HEK293 (cell line): ENCODE data around the gene DCAF6.

Source experiments
- CTCF ChIA-PET: fragments of 350-600 bp; formaldehyde crosslinking; extraction: SDS; loops from one replicate; lab custom pipeline; 2021; ENCODE audit warnings: antibody characterized with exemption; lab: Yijun Ruan, JAX
- POLR2A ChIA-PET: fragments of 300-600 bp; formaldehyde crosslinking; extraction: SDS; loops from one replicate; lab custom pipeline; 2020; ENCODE audit warnings: antibody characterized with exemption, inconsistent platforms; lab: Yijun Ruan, JAX
- H3K27ac ChIP-seq: fragments of 200-500 bp; sonication (Bioruptor generic); 2 replicates; pipeline ENCODE4 v1.5.1; 2014; ENCODE audit warnings: low read depth, low read length, control low read depth, inconsistent platforms; ENCODE audit errors: extremely low read depth
- H3K36me3 ChIP-seq, 2 experiments: fragments of 200-500 bp in 1 of 2; sonication (Bioruptor generic) in 1 of 2; 1 replicate in 1 of 2; 2 replicates in 1 of 2; pipeline ENCODE4 v1.5.1; 2014 to 2017; ENCODE audit warnings: inconsistent platforms in 2 of 2, low read length in 2 of 2; ENCODE audit not compliant: control insufficient read depth in 2 of 2, insufficient read depth in 1 of 2
- H3K4me1 ChIP-seq: fragments of 200-500 bp; sonication (Bioruptor generic); 2 replicates; pipeline ENCODE4 v1.5.1; 2014; ENCODE audit warnings: mild to moderate bottlenecking, low read length, inconsistent platforms; ENCODE audit not compliant: control insufficient read depth, insufficient read depth
- H3K4me3 ChIP-seq: 2 replicates; pipeline ENCODE4 v1.5.1; 2011; ENCODE audit warnings: low read depth, mild to moderate bottlenecking, control low read depth, low read length, moderate library complexity
- H3K9me3 ChIP-seq: fragments of 200-500 bp; sonication (Bioruptor generic); 2 replicates; pipeline ENCODE4 v1.5.1; 2014; ENCODE audit warnings: low read depth, low read length, inconsistent platforms; ENCODE audit not compliant: control insufficient read depth, insufficient read depth
- HOXD13 ChIP-seq: sonication (generic); formaldehyde crosslinking; IDR thresholded peaks from 2 replicates; pipeline ENCODE4 v1.8.0; 2022; ENCODE audit warnings: missing genetic modification reagents, borderline replicate concordance
- INSM2 ChIP-seq: fragments of 450-650 bp; formaldehyde crosslinking; IDR thresholded peaks from 2 replicates; pipeline ENCODE4 v1.5.1; 2016; ENCODE audit warnings: missing biosample characterization, missing genetic modification characterization
- OVOL3 ChIP-seq: fragments of 450-650 bp; formaldehyde crosslinking; IDR thresholded peaks from 2 replicates; pipeline ENCODE4 v1.5.1; 2016; ENCODE audit warnings: missing biosample characterization, missing genetic modification characterization
- ZBTB20 ChIP-seq: fragments of 450-650 bp; formaldehyde crosslinking; IDR thresholded peaks from 2 replicates; pipeline ENCODE4 v1.5.1; 2016; ENCODE audit warnings: missing biosample characterization, missing genetic modification characterization
- ZNF10 ChIP-seq: fragments of 450-650 bp; formaldehyde crosslinking; IDR thresholded peaks from 2 replicates; pipeline ENCODE4 v1.5.1; 2017; ENCODE audit warnings: missing biosample characterization, missing genetic modification characterization
- ZNF114 ChIP-seq: fragments of 450-650 bp; formaldehyde crosslinking; IDR thresholded peaks from 2 replicates; pipeline ENCODE4 v1.5.0; 2017; ENCODE audit warnings: missing biosample characterization, missing genetic modification characterization
- ZNF140 ChIP-seq: fragments of 450-650 bp; formaldehyde crosslinking; IDR thresholded peaks from 2 replicates; pipeline ENCODE4 v1.5.1; 2016; ENCODE audit warnings: missing biosample characterization, missing genetic modification characterization
- ZNF146 ChIP-seq: fragments of 450-650 bp; formaldehyde crosslinking; IDR thresholded peaks from 2 replicates; pipeline ENCODE4 v1.5.1; 2016; ENCODE audit warnings: missing biosample characterization, missing genetic modification characterization
- ZNF221 ChIP-seq: fragments of 450-650 bp; formaldehyde crosslinking; IDR thresholded peaks from 2 replicates; pipeline ENCODE4 v1.5.1; 2017; ENCODE audit warnings: missing biosample characterization, missing genetic modification characterization, borderline replicate concordance
- ZNF239 ChIP-seq: fragments of 450-650 bp; formaldehyde crosslinking; IDR thresholded peaks from 2 replicates; pipeline ENCODE4 v1.5.1; 2016; ENCODE audit warnings: missing biosample characterization, missing genetic modification characterization
- ZNF274 ChIP-seq, 2 experiments: fragments of 200-500 bp in 1 of 2; fragments of 450-650 bp in 1 of 2; sonication (Bioruptor generic) in 1 of 2; formaldehyde crosslinking in 1 of 2; IDR thresholded peaks; 2 replicates each; pipeline versions ENCODE4 v1.5.1 to v1.6.1; 2014 to 2016; ENCODE audit warnings: borderline replicate concordance in 1 of 2, inconsistent platforms in 1 of 2, low read length in 1 of 2, missing biosample characterization in 1 of 2, missing genetic modification characterization in 1 of 2
- ZNF394 ChIP-seq: fragments of 450-650 bp; formaldehyde crosslinking; IDR thresholded peaks from 2 replicates; pipeline ENCODE4 v1.5.1; 2016; ENCODE audit warnings: missing biosample characterization, missing genetic modification characterization, mild to moderate bottlenecking, moderate library complexity, borderline replicate concordance
- ZNF398 ChIP-seq: fragments of 450-650 bp; formaldehyde crosslinking; IDR thresholded peaks from 2 replicates; pipeline ENCODE4 v1.5.1; 2017; ENCODE audit warnings: missing biosample characterization, missing genetic modification characterization
- ZNF501 ChIP-seq: fragments of 450-650 bp; formaldehyde crosslinking; IDR thresholded peaks from 2 replicates; pipeline ENCODE4 v1.5.1; 2016; ENCODE audit warnings: missing biosample characterization, missing genetic modification characterization
- ZNF514 ChIP-seq: fragments of 450-650 bp; formaldehyde crosslinking; IDR thresholded peaks from 2 replicates; pipeline ENCODE4 v1.5.1; 2016; ENCODE audit warnings: missing biosample characterization, missing genetic modification characterization
- ZNF548 ChIP-seq: fragments of 450-650 bp; formaldehyde crosslinking; IDR thresholded peaks from 2 replicates; pipeline ENCODE4 v1.5.1; 2016; ENCODE audit warnings: missing biosample characterization, missing genetic modification characterization
- ZNF558 ChIP-seq: fragments of 450-650 bp; formaldehyde crosslinking; IDR thresholded peaks from 2 replicates; pipeline ENCODE4 v1.5.1; 2016; ENCODE audit warnings: missing biosample characterization, missing genetic modification characterization
- ZNF560 ChIP-seq: fragments of 450-650 bp; formaldehyde crosslinking; IDR thresholded peaks from 2 replicates; pipeline ENCODE4 v1.5.1; 2017; ENCODE audit warnings: missing biosample characterization, missing genetic modification characterization, borderline replicate concordance
- ZNF571 ChIP-seq: fragments of 450-650 bp; formaldehyde crosslinking; IDR thresholded peaks from 2 replicates; pipeline ENCODE4 v1.5.0; 2017; ENCODE audit warnings: missing biosample characterization, missing genetic modification characterization
- ZNF654 ChIP-seq: fragments of 450-650 bp; formaldehyde crosslinking; IDR thresholded peaks from 2 replicates; pipeline ENCODE4 v1.5.1; 2016; ENCODE audit warnings: low read depth, missing biosample characterization, missing genetic modification characterization
- ZNF791 ChIP-seq: fragments of 450-650 bp; formaldehyde crosslinking; IDR thresholded peaks from 2 replicates; pipeline ENCODE4 v1.5.1; 2016; ENCODE audit warnings: missing biosample characterization, missing genetic modification characterization
- ZNF792 ChIP-seq: fragments of 450-650 bp; formaldehyde crosslinking; IDR thresholded peaks from 2 replicates; pipeline ENCODE4 v1.5.1; 2016; ENCODE audit warnings: missing biosample characterization, missing genetic modification characterization
- ZNF837 ChIP-seq: fragments of 450-650 bp; formaldehyde crosslinking; IDR thresholded peaks from 2 replicates; pipeline ENCODE4 v1.5.1; 2016; ENCODE audit warnings: missing biosample characterization, missing genetic modification characterization
- ZSCAN5A ChIP-seq: fragments of 450-650 bp; formaldehyde crosslinking; IDR thresholded peaks from 2 replicates; pipeline ENCODE4 v1.5.1; 2016; ENCODE audit warnings: missing biosample characterization, missing genetic modification characterization

The DCAF6 gene

GRCh38 chr1:167905182-167905581 is 31.3 kb upstream of the DCAF6 start:
- H3K4me3 ChIP-seq, result no peak overlapping the region
- no peak for TF ChIP-seq INSM2
- TF ChIP-seq ZNF140 (tag by site-specific recombination), result no peak
- no peak for TF ChIP-seq ZNF571 (tag by site-specific recombination)
- TF ChIP-seq ZNF274 (IDR thresholded peaks at IDR 0.05; ENCODE audit: low read length), result no peak
- no peak for TF ChIP-seq ZNF274 (tag by site-specific recombination; IDR thresholded peaks at IDR 0.05; ENCODE audit: borderline replicate concordance)
- TF ChIP-seq, all 188 proteins: peak for 0
- POLR2A ChIA-PET, result interaction anchor here (0.7 to 1.1 kb wide), 2 partner anchors 31 to 32 kb away, joined by 3 read pairs; partner anchors contain the start of genes DCAF6 and MPC2
- Histone ChIP-seq H3K36me3 (no peaks in the 10 kb centered on the region), H3K9me3 (no peaks in the 10 kb centered on the region), H3K27ac (no peak overlapping the region), H3K4me1 (peaks cover 3% of the 10 kb centered on the region; the same call in 1 of the 2 replicates)
- CTCF ChIA-PET, result interaction anchor here (0.5 to 0.6 kb wide), 2 partner anchors 173 to 996 kb away, joined by 3 read pairs; no protein-coding TSS in a partner anchor

GRCh38 chr1:167905671-167906070 is 30.8 kb upstream of the DCAF6 start:
- no peak for TF ChIP-seq ZNF146 (tag by site-specific recombination)
- TF ChIP-seq ZNF114 (tag by site-specific recombination), result no peak
- TF ChIP-seq ZNF560 (tag by site-specific recombination), result no peak
- TF ChIP-seq ZNF548 (tag by site-specific recombination), result no peak
- TF ChIP-seq ZNF221 (tag by site-specific recombination), result no peak
- TF ChIP-seq HOXD13, result no peak
- TF ChIP-seq ZNF398, result no peak
- TF ChIP-seq ZNF792 (tag by site-specific recombination), result no peak
- no peak for TF ChIP-seq ZNF394 (tag by site-specific recombination)
- no peak overlapping the region for H3K27ac ChIP-seq
- CTCF ChIA-PET, result interaction anchor here (0.5 kb wide), 1 partner anchor 996 kb away, joined by 3 read pairs; no protein-coding TSS in a partner anchor

GRCh38 chr1:167909691-167910180 is 26.7 kb upstream of the DCAF6 start:
- ChIA-PET POLR2A (no interaction called here), CTCF (no interaction called here)
- Histone ChIP-seq H3K4me3 (no peak overlapping the region), H3K4me1 (peaks cover 2% of the 10 kb centered on the region; the same call in 1 of the 2 replicates), H3K9me3 (no peaks in the 10 kb centered on the region), H3K36me3 (peaks cover 0 to 3% of the 10 kb centered on the region in 2 experiments; a peak in 1 of 3 replicates), H3K27ac (no peak overlapping the region)
- no peak for TF ChIP-seq ZNF514 (tag by site-specific recombination)
- TF ChIP-seq OVOL3 (tag by site-specific recombination), result no peak
- TF ChIP-seq ZNF654 (tag by site-specific recombination), result no peak
- no peak for TF ChIP-seq ZNF10
- no peak for TF ChIP-seq ZBTB20 (tag by site-specific recombination)
- no peak for TF ChIP-seq ZNF791 (tag by site-specific recombination)
- TF ChIP-seq ZNF837 (tag by site-specific recombination), result no peak
- no peak for TF ChIP-seq ZNF501 (tag by site-specific recombination)
- no peak for TF ChIP-seq ZNF558 (tag by site-specific recombination)
- TF ChIP-seq ZNF239 (tag by site-specific recombination), result no peak
- TF ChIP-seq ZSCAN5A (tag by site-specific recombination), result no peak

More at GRCh38 chr1:167905671-167906070, 30.8 kb upstream of the DCAF6 start:
- POLR2A ChIA-PET, result interaction anchor here (0.6 to 1.1 kb wide), 2 partner anchors 30 to 109 kb away, joined by 3 to 7 read pairs; partner anchors contain the start of gene DCAF6
- H3K9me3 ChIP-seq, result no peaks in the 10 kb centered on the region
- H3K4me1 ChIP-seq, result peaks cover 3% of the 10 kb centered on the region; the same call in 1 of the 2 replicates
- no peaks in the 10 kb centered on the region for H3K36me3 ChIP-seq
- no peak overlapping the region for H3K4me3 ChIP-seq
